Osteoblast (primary cell): ENCODE results near the gene APLNR. TPM values are rescaled to one million over a fixed set of nuclear protein-coding genes. Genes with fewer than 3 reads are reported as not detected.

Source experiments
- DNase-seq: peaks from one replicate; pipeline ENCODE4 v3.0.0; 2011; ENCODE audit warnings: low spot score, mixed read lengths; ENCODE audit not compliant: insufficient read length; ENCODE audit errors: missing footprints
- H2AFZ ChIP-seq: 2 replicates; pipeline ENCODE4 v1.6.0; 2011; ENCODE audit warnings: mild to moderate bottlenecking, low read length
- H3K27ac ChIP-seq: 2 replicates; pipeline ENCODE4 v1.5.1; 2011; ENCODE audit warnings: mild to moderate bottlenecking, low read depth, low read length, moderate library complexity
- H3K27me3 ChIP-seq: 2 replicates; pipeline ENCODE4 v1.6.0; 2012; ENCODE audit warnings: mild to moderate bottlenecking, control low read depth, inconsistent platforms, low read length, moderate library complexity; ENCODE audit not compliant: insufficient read depth
- H3K36me3 ChIP-seq: 2 replicates; pipeline ENCODE4 v1.5.1; 2011; ENCODE audit warnings: mild to moderate bottlenecking, low read length, control low read depth, moderate library complexity; ENCODE audit not compliant: insufficient read depth
- H3K4me1 ChIP-seq: 2 replicates; pipeline ENCODE4 v1.5.1; 2011; ENCODE audit warnings: mild to moderate bottlenecking, low read length, control low read depth, moderate library complexity; ENCODE audit not compliant: insufficient read depth
- H3K4me2 ChIP-seq: 2 replicates; pipeline ENCODE4 v1.6.0; 2011; ENCODE audit warnings: mild to moderate bottlenecking, low read length; ENCODE audit not compliant: insufficient read depth
- H3K4me3 ChIP-seq: fragments of 200-600 bp; sonication (generic); 3 replicates; pipeline ENCODE4 v1.5.1; 2012; ENCODE audit warnings: mild to moderate bottlenecking, low read length, inconsistent platforms; ENCODE audit not compliant: insufficient read depth
- H3K79me2 ChIP-seq: 2 replicates; pipeline ENCODE4 v1.6.0; 2012; ENCODE audit warnings: mild to moderate bottlenecking, low read length, control low read depth, inconsistent platforms; ENCODE audit not compliant: insufficient read depth
- H3K9me3 ChIP-seq: 2 replicates; pipeline ENCODE4 v1.5.1; 2011; ENCODE audit warnings: low read depth, low read length, control low read depth
- H4K20me1 ChIP-seq: 2 replicates; pipeline ENCODE4 v1.6.0; 2012; ENCODE audit warnings: mild to moderate bottlenecking, low read length, control low read depth; ENCODE audit not compliant: insufficient read depth
- total RNA-seq: library from RNA; depleted of rRNA; stranded (reverse); fragments of >200 nt; gene quantifications from 2 replicates; pipeline ENCODE4 v1.2.3, GENCODE V29; 2012
- TF ChIP-seq, protein P1 (sequence below): IDR thresholded peaks from 2 replicates; pipeline ENCODE4 v1.5.1; 2011; ENCODE audit warnings: mild to moderate bottlenecking, low read depth, low read length, moderate library complexity; ENCODE audit errors: extremely low read depth

Gene APLNR
- total RNA-seq, 1 donor = not detected

DNA sequence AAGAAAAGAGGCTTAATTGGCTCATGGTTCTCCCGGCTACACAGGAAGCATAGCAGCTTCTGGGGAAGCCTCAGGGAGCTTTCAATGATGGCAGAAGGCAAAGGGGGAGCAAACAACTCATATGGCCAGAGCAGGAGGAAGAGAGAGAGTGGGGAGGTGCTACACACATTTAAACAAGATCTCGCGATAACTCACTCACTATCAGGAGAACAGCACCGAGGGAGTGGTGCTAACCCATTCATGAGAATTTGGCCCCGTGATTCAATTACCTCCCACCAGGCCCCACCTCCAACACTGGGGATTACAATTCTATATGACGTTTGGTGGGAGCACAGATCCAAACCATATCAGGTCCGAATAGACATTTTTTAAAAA lies 41.7 kb upstream of the APLNR start:
- TF ChIP-seq, protein P1, sequence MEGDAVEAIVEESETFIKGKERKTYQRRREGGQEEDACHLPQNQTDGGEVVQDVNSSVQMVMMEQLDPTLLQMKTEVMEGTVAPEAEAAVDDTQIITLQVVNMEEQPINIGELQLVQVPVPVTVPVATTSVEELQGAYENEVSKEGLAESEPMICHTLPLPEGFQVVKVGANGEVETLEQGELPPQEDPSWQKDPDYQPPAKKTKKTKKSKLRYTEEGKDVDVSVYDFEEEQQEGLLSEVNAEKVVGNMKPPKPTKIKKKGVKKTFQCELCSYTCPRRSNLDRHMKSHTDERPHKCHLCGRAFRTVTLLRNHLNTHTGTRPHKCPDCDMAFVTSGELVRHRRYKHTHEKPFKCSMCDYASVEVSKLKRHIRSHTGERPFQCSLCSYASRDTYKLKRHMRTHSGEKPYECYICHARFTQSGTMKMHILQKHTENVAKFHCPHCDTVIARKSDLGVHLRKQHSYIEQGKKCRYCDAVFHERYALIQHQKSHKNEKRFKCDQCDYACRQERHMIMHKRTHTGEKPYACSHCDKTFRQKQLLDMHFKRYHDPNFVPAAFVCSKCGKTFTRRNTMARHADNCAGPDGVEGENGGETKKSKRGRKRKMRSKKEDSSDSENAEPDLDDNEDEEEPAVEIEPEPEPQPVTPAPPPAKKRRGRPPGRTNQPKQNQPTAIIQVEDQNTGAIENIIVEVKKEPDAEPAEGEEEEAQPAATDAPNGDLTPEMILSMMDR = no peak
- H2AFZ ChIP-seq = no peak overlapping the region
- peaks cover 50% of the 10 kb centered on the region for H3K4me1 ChIP-seq
- peak overlapping the region; percentile 1 for H3K4me2 ChIP-seq
- no peaks in the 10 kb centered on the region for H3K79me2 ChIP-seq
- no peak for DNase-seq
- peaks cover under 1% of the 10 kb centered on the region for H3K9me3 ChIP-seq
- H3K27me3 ChIP-seq = no peaks in the 10 kb centered on the region
- H3K36me3 ChIP-seq = no peaks in the 10 kb centered on the region
- H3K27ac ChIP-seq = peak overlapping the region; percentile 84
- H4K20me1 ChIP-seq = no peaks in the 10 kb centered on the region
- no peak overlapping the region for H3K4me3 ChIP-seq

DNA sequence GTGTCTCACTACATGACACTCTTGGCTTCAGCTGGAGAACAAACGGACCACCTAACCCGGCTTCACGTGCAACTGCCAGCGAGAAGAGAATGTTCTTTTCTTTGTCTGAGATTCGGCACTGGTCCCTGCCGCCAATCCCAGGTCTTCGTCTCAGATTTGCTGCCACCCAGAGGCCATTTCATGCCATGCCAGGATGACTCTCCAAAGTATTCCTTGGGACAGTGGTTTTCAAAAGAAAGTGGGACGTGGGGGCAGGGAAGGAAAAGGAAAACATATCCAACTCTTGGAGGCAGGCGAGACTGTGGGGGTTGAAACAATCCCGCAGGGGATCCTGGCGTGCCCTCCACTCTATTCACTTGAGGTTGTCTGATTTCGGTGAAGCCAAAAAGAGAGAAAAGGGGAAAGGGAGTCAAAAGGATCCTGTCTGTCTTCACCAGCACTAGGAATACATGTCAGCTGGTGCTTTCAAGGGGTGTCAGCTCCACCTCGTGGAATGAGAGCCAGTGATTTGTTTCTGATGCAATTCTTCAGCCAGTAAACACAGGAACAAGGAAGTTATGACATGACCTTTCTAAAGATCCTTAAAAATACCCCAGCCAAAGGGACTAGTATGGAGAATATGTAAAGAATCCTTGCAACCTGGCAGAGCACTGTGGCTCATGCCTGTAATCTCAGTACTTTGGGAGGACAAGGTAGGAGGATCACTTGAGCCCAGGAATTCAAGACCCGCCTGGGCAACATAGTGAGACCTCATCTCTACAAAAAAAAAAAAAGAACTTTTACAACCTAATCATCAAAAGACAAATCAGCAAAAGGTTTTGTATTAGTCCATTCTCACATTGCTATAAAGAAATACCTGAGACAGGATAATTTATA lies 41.0 kb upstream of the APLNR start:
- H3K4me2 ChIP-seq = peak overlapping the region; percentile 85
- no peaks in the 10 kb centered on the region for H3K79me2 ChIP-seq
- no peaks in the 10 kb centered on the region for H3K36me3 ChIP-seq
- TF ChIP-seq, protein P1 = peak; percentile 93
- H3K27ac ChIP-seq = peak overlapping the region; percentile 84
- no peaks in the 10 kb centered on the region for H3K27me3 ChIP-seq
- no peaks in the 10 kb centered on the region for H4K20me1 ChIP-seq
- H3K4me3 ChIP-seq = peak overlapping the region; percentile 58
- H3K4me1 ChIP-seq = peaks cover 47% of the 10 kb centered on the region
- DNase-seq = peak; percentile 51
- H3K9me3 ChIP-seq = peaks cover 4% of the 10 kb centered on the region
- peak overlapping the region; percentile 82 for H2AFZ ChIP-seq

DNA sequence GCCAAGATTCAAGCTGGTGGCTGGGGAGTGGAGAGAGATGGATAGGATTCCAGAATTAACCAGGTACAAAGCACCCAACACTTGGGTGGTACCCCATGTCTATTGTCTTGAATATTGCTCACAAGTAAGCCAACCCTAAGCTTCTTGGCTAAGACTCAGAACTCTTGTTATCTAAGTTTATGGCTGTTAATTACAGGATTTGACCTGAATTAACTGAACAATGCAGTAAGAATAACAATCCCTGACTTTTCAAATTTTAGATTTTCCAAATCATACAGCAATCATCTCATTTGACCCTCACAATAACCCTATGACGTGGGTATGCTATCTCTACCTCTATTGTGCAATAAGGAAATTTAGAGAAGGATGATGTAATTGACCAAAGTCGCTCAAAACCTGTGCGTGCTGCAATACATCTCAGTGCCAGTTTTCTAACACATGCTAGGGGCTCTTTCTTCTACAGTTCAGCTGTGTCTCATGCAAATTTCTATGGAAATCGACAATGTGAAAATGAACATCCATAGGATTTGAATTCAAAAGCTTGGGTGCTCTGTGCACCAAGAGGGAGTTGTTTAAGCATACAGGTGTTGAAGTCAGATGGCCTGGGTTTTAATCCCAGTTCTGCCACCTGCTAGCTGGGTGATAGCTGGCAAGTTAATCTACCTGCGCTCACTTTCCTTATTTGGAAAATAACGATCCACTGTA lies 40.1 kb upstream of the APLNR start:
- Histone ChIP-seq H3K27me3 (no peaks in the 10 kb centered on the region), H3K9me3 (peaks cover 4% of the 10 kb centered on the region), H3K4me1 (peaks cover 47% of the 10 kb centered on the region), H3K27ac (peak overlapping the region; percentile 84), H2AFZ (peak overlapping the region; percentile 82), H3K4me3 (peak overlapping the region; percentile 58), H3K4me2 (peak overlapping the region; percentile 85), H3K79me2 (no peaks in the 10 kb centered on the region), H4K20me1 (no peaks in the 10 kb centered on the region), H3K36me3 (no peaks in the 10 kb centered on the region)
- TF ChIP-seq, protein P1 = no peak
- no peak for DNase-seq
